Activated CD4-positive, alpha-beta T cell treated with anti-CD3 and anti-CD28 coated beads, Interleukin-2, amount 50 U/mL, for 16 hours (primary cell): ENCODE results near the gene DPH6.

ENCODE experiments used
- DNase-seq: peaks from one replicate; pipeline ENCODE4 v3.0.0-alpha.2; 2020

DPH6 gene

DNA sequence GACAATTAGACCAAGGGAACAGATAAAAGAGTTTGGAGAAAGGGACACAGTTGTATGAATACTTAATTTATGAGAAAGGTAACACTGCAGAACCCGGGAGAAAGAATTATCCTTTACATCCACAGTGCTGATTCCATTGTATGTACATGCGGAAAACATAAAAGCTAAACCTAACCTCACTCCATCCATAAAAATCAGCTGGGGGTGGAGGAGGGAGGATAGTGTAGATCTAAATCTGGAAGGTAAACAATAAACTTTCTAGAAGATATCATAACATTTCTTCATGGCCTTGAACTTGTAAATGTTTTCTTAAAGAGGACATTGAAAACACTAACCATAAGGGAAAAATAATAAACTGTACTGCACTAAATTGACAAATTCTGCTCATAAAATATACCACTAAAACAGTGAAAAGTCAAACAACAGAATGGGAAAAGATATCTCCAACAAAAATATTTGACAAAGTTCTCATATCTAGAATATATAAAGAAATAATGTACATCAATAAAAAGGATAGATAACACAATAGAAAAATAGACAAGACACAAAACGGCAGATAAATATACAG is 220.5 kb downstream of the DPH6 start:
- DNase-seq, result no peak

DNA sequence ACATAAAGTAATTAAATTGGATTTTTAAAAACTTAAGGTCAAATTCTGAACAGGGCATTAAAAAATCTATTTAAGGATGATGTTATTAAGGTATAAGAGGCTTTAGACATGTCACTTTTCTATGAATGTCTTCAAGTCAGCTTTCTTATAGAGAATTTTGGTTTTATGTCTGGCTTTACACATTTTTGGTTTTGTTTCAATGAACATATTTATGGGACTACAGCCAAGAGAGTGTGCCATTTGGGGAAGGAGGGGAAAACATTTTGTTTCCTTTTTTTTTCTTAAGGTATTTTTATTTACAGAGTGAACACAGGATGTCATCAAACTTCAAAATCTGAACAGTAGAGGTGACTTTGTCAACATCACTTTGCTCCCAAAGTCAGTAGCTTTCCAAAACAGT is 222.8 kb downstream of the DPH6 start:
- DNase-seq, result no peak

DNA sequence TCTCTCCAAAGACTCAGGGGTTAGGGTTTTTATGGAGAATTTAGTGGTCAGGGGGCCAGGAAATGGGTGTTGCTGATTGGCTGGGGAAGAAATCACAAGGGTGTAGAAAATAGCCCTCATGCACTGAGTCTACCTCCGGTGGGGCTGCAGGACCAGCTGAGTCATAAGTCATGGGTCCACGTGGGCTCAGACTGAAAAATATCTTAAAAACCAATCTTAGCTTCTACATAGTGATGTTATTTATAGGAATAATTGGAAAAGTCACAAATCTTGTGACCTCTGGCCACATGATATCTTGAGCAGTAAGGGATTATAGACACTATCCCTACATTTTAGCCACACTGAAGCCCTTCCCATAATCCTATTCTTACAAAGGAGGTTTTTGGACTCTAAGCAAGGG is 224.0 kb downstream of the DPH6 start:
- no peak for DNase-seq

DNA sequence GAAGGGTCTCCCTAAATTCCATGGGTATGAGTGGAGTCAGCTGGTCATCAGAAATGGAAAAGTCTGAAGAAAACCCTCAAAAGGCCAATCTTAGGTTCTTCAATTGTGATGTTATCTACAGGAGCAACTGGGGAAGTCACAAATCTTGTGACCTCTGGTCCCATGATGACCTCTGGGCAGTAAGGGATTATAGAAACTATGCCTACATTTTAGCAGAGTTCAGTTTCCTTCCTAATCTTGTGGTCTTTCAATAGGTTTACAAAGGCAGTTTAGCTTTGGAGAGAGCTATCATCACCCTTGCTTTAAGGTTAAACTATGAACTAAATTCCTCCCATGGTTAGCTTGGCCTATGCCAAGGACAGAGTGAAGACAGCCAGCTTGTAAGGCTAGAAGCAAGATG is 225.1 kb downstream of the DPH6 start:
- no peak for DNase-seq
